Sigmoid colon (tissue), 7 donors: ENCODE data around the gene ST8SIA3. TPM values are rescaled to one million over a fixed set of nuclear protein-coding genes. Genes with fewer than 3 reads are reported as not detected.
"Not testable (repeated sequence)": the region's sequence is repeated elsewhere in the genome, so short reads cannot be mapped to it uniquely, and the experiment has no call there.

ENCODE experiments used
- DNase-seq: peaks from one replicate; pipeline ENCODE4 v3.0.0-alpha.2; 2019
- H3K27ac ChIP-seq, 4 donors: fragments of 200-600 bp; sonication (generic); one replicate each; pipeline ENCODE4 v1.5.1; 2016 to 2019; ENCODE audit warnings: mild to moderate bottlenecking in 1 of 4
- H3K27me3 ChIP-seq, 3 donors: fragments of 200-600 bp; sonication (generic); one replicate each; pipeline ENCODE4 v1.5.1; 2019; ENCODE audit warnings: mild to moderate bottlenecking in 1 of 3
- H3K36me3 ChIP-seq, 4 donors: fragments of 200-600 bp; sonication (generic); one replicate each; pipeline ENCODE4 v1.5.1; 2016 to 2019
- H3K4me1 ChIP-seq, 4 donors: fragments of 200-600 bp; sonication (generic); one replicate each; pipeline ENCODE4 v1.5.1; 2017 to 2019
- H3K4me3 ChIP-seq, 4 donors: fragments of 200-600 bp; sonication (generic); one replicate each; pipeline ENCODE4 v1.5.1; 2017 to 2019; ENCODE audit warnings: mild to moderate bottlenecking in 2 of 4, moderate library complexity in 1 of 4
- H3K9me3 ChIP-seq, 4 donors: fragments of 200-600 bp in 3 of 4; sonication (generic) in 3 of 4; one replicate each; pipeline versions ENCODE4 v1.5.1 to v1.6.1; 2013 to 2019
- EP300 ChIP-seq, 4 donors: sonication (generic); formaldehyde crosslinking; IDR thresholded peaks; one replicate each; pipeline ENCODE4 v1.6.1; 2017; ENCODE audit warnings: antibody characterized with exemption in 4 of 4
- POLR2A ChIP-seq, 2 donors: fragments of 450-650 bp; IDR thresholded peaks; one replicate each; pipeline ENCODE4 v1.6.1; 2016; ENCODE audit warnings: antibody characterized with exemption in 2 of 2, mild to moderate bottlenecking in 2 of 2, moderate library complexity in 2 of 2
- POLR2AphosphoS5 ChIP-seq, 4 donors: sonication (generic); formaldehyde crosslinking; IDR thresholded peaks; one replicate each; pipeline ENCODE4 v1.6.1; 2017; ENCODE audit warnings: antibody characterized with exemption in 4 of 4
- WGBS, 2 donors: extraction: QIAGEN DNeasy Blood & Tissue Kit; methylation state at CpG; one replicate each; pipeline ENCODE4 v1.1.7; 2013; 5-methylcytosine and 5-hydroxymethylcytosine counted together
- intact Hi-C: fragments of 100-400 bp; cut with DNase I; formaldehyde crosslinking; loops from one replicate; pipeline ENCODE4 v1.15.1; 2023
- polyA plus RNA-seq, 3 donors: library from polyadenylated mRNA; stranded (reverse); fragments of 200-250 nt; gene quantifications; one replicate each; pipeline ENCODE4 v1.2.3, GENCODE V29; 2013
- total RNA-seq, 4 donors: library from RNA; depleted of rRNA; stranded (reverse); fragments of >200 nt; gene quantifications; one replicate each; pipeline ENCODE4 v1.1.0, GENCODE V29; 2016
- TF ChIP-seq, protein P1 (sequence below), 4 experiments: fragments of 450-650 bp in 3 of 4; fragments of 200-600 bp in 1 of 4; IDR thresholded peaks; one replicate each; pipeline ENCODE4 v1.5.1; 2016 to 2019; ENCODE audit warnings: antibody characterized with exemption in 4 of 4, mild to moderate bottlenecking in 3 of 4, moderate library complexity in 2 of 4
- donor health status: healthy with polysubstance abuse.
- donor health status: Bipolar disorder and iron deficiency.
- donor health status: healthy.

The ST8SIA3 gene
- total and polyA plus RNA-seq, 7 donors = 0.16 to 0.71 (median 0.27) TPM; not detected in 2

- TF ChIP-seq, protein P1, sequence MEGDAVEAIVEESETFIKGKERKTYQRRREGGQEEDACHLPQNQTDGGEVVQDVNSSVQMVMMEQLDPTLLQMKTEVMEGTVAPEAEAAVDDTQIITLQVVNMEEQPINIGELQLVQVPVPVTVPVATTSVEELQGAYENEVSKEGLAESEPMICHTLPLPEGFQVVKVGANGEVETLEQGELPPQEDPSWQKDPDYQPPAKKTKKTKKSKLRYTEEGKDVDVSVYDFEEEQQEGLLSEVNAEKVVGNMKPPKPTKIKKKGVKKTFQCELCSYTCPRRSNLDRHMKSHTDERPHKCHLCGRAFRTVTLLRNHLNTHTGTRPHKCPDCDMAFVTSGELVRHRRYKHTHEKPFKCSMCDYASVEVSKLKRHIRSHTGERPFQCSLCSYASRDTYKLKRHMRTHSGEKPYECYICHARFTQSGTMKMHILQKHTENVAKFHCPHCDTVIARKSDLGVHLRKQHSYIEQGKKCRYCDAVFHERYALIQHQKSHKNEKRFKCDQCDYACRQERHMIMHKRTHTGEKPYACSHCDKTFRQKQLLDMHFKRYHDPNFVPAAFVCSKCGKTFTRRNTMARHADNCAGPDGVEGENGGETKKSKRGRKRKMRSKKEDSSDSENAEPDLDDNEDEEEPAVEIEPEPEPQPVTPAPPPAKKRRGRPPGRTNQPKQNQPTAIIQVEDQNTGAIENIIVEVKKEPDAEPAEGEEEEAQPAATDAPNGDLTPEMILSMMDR (IDR thresholded peaks at IDR 0.05) = no peak
- no peak for TF ChIP-seq POLR2A (IDR thresholded peaks at IDR 0.05)
- TF ChIP-seq EP300 (IDR thresholded peaks at IDR 0.05) = no peak
- TF ChIP-seq POLR2AphosphoS5 (IDR thresholded peaks at IDR 0.05) = no peak
- 90 to 91% methylated on average over 9 of the region's 9 CpGs for WGBS, 2 donors
- intact Hi-C loops = no loop called here
Measured at GRCh38 chr18:57372444-57372843, 20.1 kb downstream of the ST8SIA3 start.

GRCh38 chr18:57373017-57373416 is 20.7 kb downstream of the ST8SIA3 start:
- intact Hi-C loops = no loop called here
- Histone ChIP-seq H3K4me1 (no peaks in the 10 kb centered on the region), H3K4me3 (no peak overlapping the region), H3K9me3 (no peaks in the 10 kb centered on the region), H3K27ac (no peak overlapping the region), H3K36me3 (no peaks in the 10 kb centered on the region), H3K27me3 (no peaks in the 10 kb centered on the region)
- 92 to 96% methylated on average over 4 of the region's 4 CpGs for WGBS, 2 donors
- DNase-seq = no peak
- TF ChIP-seq, protein P1 (IDR thresholded peaks at IDR 0.05) = no peak
- TF ChIP-seq POLR2A (IDR thresholded peaks at IDR 0.05) (no peak), EP300 (IDR thresholded peaks at IDR 0.05) (no peak)

More at GRCh38 chr18:57372444-57372843, 20.1 kb downstream of the ST8SIA3 start:
- Histone ChIP-seq H3K27ac (no peak overlapping the region), H3K4me1 (no peaks in the 10 kb centered on the region), H3K27me3 (peaks cover 0 to 5% (median 0%) of the 10 kb centered on the region in 3 donors), H3K9me3 (no peaks in the 10 kb centered on the region), H3K4me3 (no peak overlapping the region), H3K36me3 (no peaks in the 10 kb centered on the region)
- DNase-seq = no peak

- WGBS, 2 donors = 71 to 88% methylated on average over 2 of the region's 2 CpGs
- intact Hi-C loops = no loop called here
- H3K4me3 ChIP-seq = no peak overlapping the region
- no peaks in the 10 kb centered on the region for H3K27me3 ChIP-seq
- TF ChIP-seq EP300 (IDR thresholded peaks at IDR 0.05) (no peak), POLR2A (IDR thresholded peaks at IDR 0.05) (no peak), POLR2AphosphoS5 (IDR thresholded peaks at IDR 0.05) (no peak)
- TF ChIP-seq, protein P1 (IDR thresholded peaks at IDR 0.05) = no peak
- H3K36me3 ChIP-seq = no peaks in the 10 kb centered on the region
- no peak overlapping the region for H3K27ac ChIP-seq
- no peaks in the 10 kb centered on the region for H3K9me3 ChIP-seq
- no peaks in the 10 kb centered on the region for H3K4me1 ChIP-seq
- DNase-seq = no peak
Measured at GRCh38 chr18:57376503-57376902, 24.1 kb downstream of the ST8SIA3 start.

DNA sequence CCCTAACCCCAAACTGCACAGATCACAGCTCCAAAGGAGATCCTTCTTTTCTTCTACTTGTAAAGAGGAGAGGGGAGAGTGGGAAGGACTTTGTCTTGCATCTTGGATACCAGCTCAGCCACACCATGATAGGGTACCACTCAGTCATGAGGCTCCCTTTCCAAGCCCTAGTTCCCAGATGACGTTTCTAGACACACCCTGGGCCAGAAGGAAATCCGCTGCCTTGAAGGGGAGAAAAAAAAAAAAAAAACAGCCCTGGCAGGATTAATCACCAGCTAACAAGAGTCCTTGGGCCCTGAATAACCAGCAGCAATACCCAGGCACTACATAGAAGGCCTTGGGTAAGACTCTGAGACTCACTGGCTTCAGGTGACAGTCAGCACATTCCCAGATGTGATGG is 36.9 kb downstream of the ST8SIA3 start:
- no peak for TF ChIP-seq EP300 (IDR thresholded peaks at IDR 0.05)
- no peak for TF ChIP-seq POLR2AphosphoS5 (IDR thresholded peaks at IDR 0.05)
- TF ChIP-seq POLR2A (IDR thresholded peaks at IDR 0.05) = no peak
- TF ChIP-seq, protein P1 (IDR thresholded peaks at IDR 0.05) = no peak
- 15 to 55% methylated on average over 2 of the region's 2 CpGs for WGBS, 2 donors
- no peak overlapping the region for H3K4me3 ChIP-seq
- no peaks in the 10 kb centered on the region for H3K36me3 ChIP-seq
- no peak for DNase-seq
- H3K9me3 ChIP-seq = no peaks in the 10 kb centered on the region
- no peak overlapping the region for H3K27ac ChIP-seq
- intact Hi-C loops = no loop called here
- no peaks in the 10 kb centered on the region for H3K4me1 ChIP-seq
- H3K27me3 ChIP-seq = no peaks in the 10 kb centered on the region

GRCh38 chr18:57390044-57390443 is 37.7 kb downstream of the ST8SIA3 start:
- TF ChIP-seq POLR2A (IDR thresholded peaks at IDR 0.05) (no peak), POLR2AphosphoS5 (IDR thresholded peaks at IDR 0.05) (no peak), EP300 (IDR thresholded peaks at IDR 0.05) (no peak)
- TF ChIP-seq, protein P1 (IDR thresholded peaks at IDR 0.05) = no peak
- H3K27me3 ChIP-seq = no peaks in the 10 kb centered on the region
- no peaks in the 10 kb centered on the region for H3K4me1 ChIP-seq
- no peak for DNase-seq
- WGBS, 2 donors = 47 to 72% methylated on average over 3 of the region's 3 CpGs
- no peak overlapping the region for H3K27ac ChIP-seq
- intact Hi-C loops = no loop called here
- peaks cover 0 to 3% (median 1%) of the 10 kb centered on the region in 4 donors for H3K9me3 ChIP-seq
- H3K36me3 ChIP-seq = no peaks in the 10 kb centered on the region
- H3K4me3 ChIP-seq = no peak overlapping the region

- 95 to 97% methylated on average over 1 of the region's 1 CpG for WGBS, 2 donors
- DNase-seq, intact Hi-C loops, H3K27ac ChIP-seq, H3K36me3 ChIP-seq, H3K4me1 ChIP-seq, H3K4me3 ChIP-seq, H3K9me3 ChIP-seq, H3K27me3 ChIP-seq: not testable (repeated sequence)
Measured at GRCh38 chr18:57394749-57395148, 42.4 kb downstream of the ST8SIA3 start.

DNA sequence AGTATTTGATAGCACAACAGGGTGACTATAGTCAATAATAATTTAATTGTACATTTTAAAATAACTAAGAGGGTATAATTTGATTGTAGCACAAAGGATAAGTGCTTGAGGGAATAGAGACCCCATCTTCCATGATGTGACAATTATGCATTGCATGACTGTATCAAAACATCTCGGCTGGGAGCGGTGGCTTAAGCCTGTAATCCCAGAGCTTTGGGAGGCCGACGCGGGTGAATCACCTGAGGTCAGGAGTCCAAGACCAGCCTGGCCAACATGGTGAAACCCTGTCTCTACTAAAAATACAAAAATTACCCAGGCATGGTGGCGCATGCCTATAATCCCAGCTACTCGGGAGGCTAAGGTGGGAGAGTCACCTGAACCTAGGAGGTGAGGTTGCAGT is 44.5 kb downstream of the ST8SIA3 start:
- 94% methylated on average over 7 of the region's 7 CpGs for WGBS, 2 donors
- intact Hi-C loops = not testable (repeated sequence)

More for the DNA sequence above, 44.5 kb downstream of the ST8SIA3 start:
- H3K9me3 ChIP-seq, H3K4me3 ChIP-seq, H3K36me3 ChIP-seq, H3K4me1 ChIP-seq, H3K27me3 ChIP-seq, DNase-seq, H3K27ac ChIP-seq: not testable (repeated sequence)
